GM23248 (cell line): ENCODE results near the gene PLCB2.

Experiments used
- EZH2 ChIP-seq: fragments of 200-600 bp; sonication (generic); IDR thresholded peaks from 2 replicates; pipeline ENCODE4 v1.6.1; 2018; ENCODE audit warnings: antibody characterized with exemption, mild to moderate bottlenecking; ENCODE audit not compliant: insufficient read depth, poor library complexity, severe bottlenecking
- EZH2phosphoT487 ChIP-seq: fragments of 200-600 bp; sonication (generic); IDR thresholded peaks from 2 replicates; pipeline ENCODE4 v1.6.1; 2018; ENCODE audit warnings: antibody characterized with exemption, moderate library complexity, mild to moderate bottlenecking, low read depth; ENCODE audit not compliant: insufficient read depth

DNA sequence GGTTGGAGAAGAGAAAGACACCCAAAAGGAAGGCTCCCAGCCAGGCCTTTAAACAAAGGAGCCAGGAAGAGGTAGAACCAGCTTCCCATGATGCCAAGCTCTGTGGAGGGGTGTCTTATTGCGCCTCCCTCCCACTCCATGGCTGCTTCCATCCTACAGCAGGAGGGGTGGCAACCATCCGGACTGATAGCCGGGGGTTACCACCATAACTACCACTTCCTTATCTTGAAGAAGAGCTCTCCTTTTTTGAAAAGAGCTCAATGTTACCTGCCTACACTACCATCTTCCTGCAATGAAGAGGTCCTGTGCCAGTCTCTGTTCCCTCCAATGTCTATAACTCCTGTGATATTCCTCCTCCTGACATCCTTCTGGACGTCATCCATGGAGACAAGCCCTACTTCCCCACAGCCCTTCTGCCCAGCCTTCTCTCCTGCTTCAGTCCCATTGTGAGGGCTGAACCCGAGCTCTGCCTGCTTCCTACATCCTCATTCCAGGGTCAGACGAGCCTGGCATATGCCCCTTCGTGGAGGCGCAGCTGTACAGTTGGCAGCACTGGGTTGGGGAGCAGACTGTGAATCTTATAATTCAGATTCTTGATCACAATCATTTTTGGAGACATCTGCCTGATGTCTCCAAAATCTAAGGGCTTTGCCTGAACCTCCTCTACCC, 24.5 kb upstream of the PLCB2 start:
- no peak for TF ChIP-seq EZH2
- TF ChIP-seq EZH2phosphoT487, result no peak
